Subcutaneous adipose tissue (tissue), 4 donors: ENCODE measurements around the gene MRPL37. TPM values are rescaled to one million over a fixed set of nuclear protein-coding genes. Genes with fewer than 3 reads are reported as not detected.

Source experiments
- CTCF ChIP-seq: fragments of 450-650 bp; IDR thresholded peaks from one replicate; pipeline ENCODE4 v1.5.1; 2016; ENCODE audit warnings: low read depth, mild to moderate bottlenecking, control low read depth, antibody characterized with exemption, moderate library complexity
- total RNA-seq, 4 donors: library from RNA; depleted of rRNA; stranded (reverse); fragments of >200 nt; gene quantifications; one replicate each; pipeline ENCODE4 v1.1.0, GENCODE V29; 2016

Gene MRPL37
- total RNA-seq, 4 donors from 2014 or later, result 55.8 to 86.5 (median 56.9) TPM

DNA sequence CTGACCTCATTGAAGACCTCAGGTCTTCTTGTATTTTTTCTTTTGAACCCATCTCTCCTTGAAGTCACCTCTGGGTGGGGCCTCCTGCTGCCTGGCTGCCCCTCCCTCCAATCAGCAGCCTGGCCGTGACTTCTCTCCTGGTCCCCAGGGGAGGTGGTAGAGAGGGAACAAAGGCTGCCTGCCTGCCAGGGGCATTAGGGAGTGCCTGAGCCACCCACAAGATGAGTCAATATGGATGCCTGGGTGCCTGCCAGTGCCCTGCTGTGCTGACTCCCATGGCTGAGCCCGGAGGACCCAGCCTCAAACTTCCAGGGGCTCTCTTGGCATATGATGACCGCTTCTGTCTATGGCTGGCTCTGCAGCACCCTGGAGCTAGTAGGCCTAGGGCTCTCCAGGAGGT lies 41.9 kb upstream of the MRPL37 start:
- no peak for TF ChIP-seq CTCF

DNA sequence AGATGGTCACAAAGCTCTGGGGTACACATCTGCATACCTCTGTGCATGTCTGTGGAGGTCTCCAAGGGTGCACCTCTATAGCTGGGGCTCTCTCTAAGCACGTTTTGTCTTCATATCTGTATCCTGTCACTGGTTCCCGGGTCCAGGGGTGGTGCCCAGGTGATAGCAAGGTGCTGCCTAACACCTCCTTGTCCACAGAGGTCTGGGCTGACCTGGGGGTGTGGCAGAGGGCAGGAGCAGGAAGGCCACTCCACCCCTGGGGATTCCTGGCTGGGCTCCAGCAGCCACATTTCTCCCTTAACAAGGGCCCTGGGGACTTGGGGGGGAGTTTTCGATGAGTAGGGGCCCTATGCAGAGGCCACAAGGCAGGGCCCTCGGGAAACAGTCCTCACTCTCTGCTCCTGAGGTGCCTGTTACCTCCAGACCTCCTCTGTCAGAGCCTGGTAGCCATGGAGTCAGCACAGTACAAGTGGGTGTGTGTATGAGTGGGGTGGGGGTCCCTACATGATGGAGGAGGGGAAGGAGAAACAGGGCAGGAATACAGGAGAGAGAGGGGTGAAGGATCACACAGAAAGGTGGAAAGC lies 40.1 kb upstream of the MRPL37 start:
- TF ChIP-seq CTCF, result no peak

GRCh38 chr1:54160351-54160750 lies 39.6 kb upstream of the MRPL37 start:
- TF ChIP-seq CTCF, result no peak

GRCh38 chr1:54161495-54162168 lies 38.3 kb upstream of the MRPL37 start:
- no peak for TF ChIP-seq CTCF

GRCh38 chr1:54163051-54163450 lies 36.9 kb upstream of the MRPL37 start:
- TF ChIP-seq CTCF, result no peak

DNA sequence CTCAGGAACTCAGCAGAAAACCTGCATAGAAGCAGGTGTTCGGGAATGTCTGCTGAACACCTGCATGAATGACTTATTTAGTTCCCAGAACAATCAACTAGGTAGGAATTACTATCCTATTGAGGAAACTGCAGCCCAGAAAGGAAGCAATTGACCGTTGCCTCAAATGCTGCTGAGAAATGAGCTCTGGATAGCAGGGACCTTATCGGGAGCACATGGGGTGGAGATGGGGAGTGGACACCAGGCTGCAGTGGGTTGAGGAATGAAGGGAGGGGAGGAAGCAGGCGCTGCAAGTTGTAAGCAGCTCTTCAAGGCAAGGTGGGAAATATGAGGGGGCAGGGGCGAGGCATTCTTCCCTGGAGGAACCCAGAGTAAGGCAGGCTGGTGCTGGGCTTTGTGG lies 36.4 kb upstream of the MRPL37 start:
- TF ChIP-seq CTCF, result no peak

- TF ChIP-seq CTCF, result no peak
These were observed 34.8 kb upstream of the MRPL37 start for GRCh38 chr1:54165146-54165545.
